ENCODE measurements around the gene PHLDA1.

The PHLDA1 gene

GRCh38 chr12:76031414-76032042 lies at the start of gene PHLDA1:
TSS of gene PHLDA1 (minus strand) at chr12:76031776.
- DNase-seq (ENCODE audit: low spot score) = peak; percentile 96

- no peak for DNase-seq (ENCODE audit: low spot score)
These were observed 49.3 kb upstream of the PHLDA1 start for GRCh38 chr12:76080729-76081415.

- DNase-seq (ENCODE audit: low spot score) = no peak
These were observed 48.6 kb upstream of the PHLDA1 start for GRCh38 chr12:76080017-76080728.

GRCh38 chr12:76078748-76079147 lies 47.2 kb upstream of the PHLDA1 start:
- DNase-seq (ENCODE audit: low spot score) = no peak

- DNase-seq (ENCODE audit: low spot score) = no peak
These were observed 43.9 kb upstream of the PHLDA1 start for GRCh38 chr12:76075448-76075847.

- DNase-seq (ENCODE audit: low spot score) = no peak
These were observed 43.2 kb upstream of the PHLDA1 start for GRCh38 chr12:76074701-76075336.

- DNase-seq (ENCODE audit: low spot score) = no peak
These were observed 42.0 kb upstream of the PHLDA1 start for GRCh38 chr12:76073561-76073960.

- no peak for DNase-seq (ENCODE audit: low spot score)
These were observed 41.0 kb upstream of the PHLDA1 start for GRCh38 chr12:76072568-76072967.

GRCh38 chr12:76069339-76069738 lies 37.8 kb upstream of the PHLDA1 start:
- no peak for DNase-seq (ENCODE audit: low spot score)

GRCh38 chr12:76065917-76066316 lies 34.3 kb upstream of the PHLDA1 start:
- no peak for DNase-seq (ENCODE audit: low spot score)

GRCh38 chr12:76064904-76065303 lies 33.3 kb upstream of the PHLDA1 start:
- DNase-seq (ENCODE audit: low spot score) = no peak

GRCh38 chr12:76060111-76060510 lies 28.5 kb upstream of the PHLDA1 start:
- DNase-seq (ENCODE audit: low spot score) = no peak

- DNase-seq (ENCODE audit: low spot score) = no peak
These were observed 25.8 kb upstream of the PHLDA1 start for GRCh38 chr12:76057326-76057725.

- DNase-seq (ENCODE audit: low spot score) = no peak
These were observed 23.8 kb upstream of the PHLDA1 start for GRCh38 chr12:76055393-76055792.

GRCh38 chr12:76049575-76050251 lies 18.1 kb upstream of the PHLDA1 start:
- no peak for DNase-seq (ENCODE audit: low spot score)

GRCh38 chr12:76047742-76048141 lies 16.2 kb upstream of the PHLDA1 start:
- no peak for DNase-seq (ENCODE audit: low spot score)

- no peak for DNase-seq (ENCODE audit: low spot score)
These were observed 15.5 kb upstream of the PHLDA1 start for GRCh38 chr12:76047060-76047459.

- DNase-seq (ENCODE audit: low spot score) = no peak
These were observed 11.8 kb upstream of the PHLDA1 start for GRCh38 chr12:76043377-76043776.

GRCh38 chr12:76042147-76042546 lies 10.6 kb upstream of the PHLDA1 start:
- DNase-seq (ENCODE audit: low spot score) = no peak

- no peak for DNase-seq (ENCODE audit: low spot score)
These were observed 9.8 kb upstream of the PHLDA1 start for GRCh38 chr12:76041406-76041805.

GRCh38 chr12:76040461-76040860 lies 8.9 kb upstream of the PHLDA1 start:
- no peak for DNase-seq (ENCODE audit: low spot score)

- DNase-seq (ENCODE audit: low spot score) = no peak
These were observed 6.6 kb upstream of the PHLDA1 start for GRCh38 chr12:76038176-76038575.
